Endodermal cell (in vitro differentiated cells): Measurements from ENCODE around the gene LPCAT4. TPM values are rescaled to one million over a fixed set of nuclear protein-coding genes. Genes with fewer than 3 reads are reported as not detected.
A peak's percentile ranks its signal among the peaks of the same experiment; 100 is the strongest.

Source experiments
- DNase-seq: peaks from one replicate; pipeline ENCODE4 v3.0.0-alpha.2; 2017
- H3K27ac ChIP-seq: 2 replicates; pipeline ENCODE4 v1.5.1; 2013; ENCODE audit warnings: mild to moderate bottlenecking, low read depth, low read length, moderate library complexity
- H3K27me3 ChIP-seq: 2 replicates; pipeline ENCODE4 v1.6.1; 2013; ENCODE audit warnings: mild to moderate bottlenecking, low read length, moderate library complexity; ENCODE audit not compliant: insufficient read depth, control insufficient read depth, poor library complexity, severe bottlenecking
- H3K36me3 ChIP-seq: 2 replicates; pipeline ENCODE4 v1.7.0; 2013; ENCODE audit warnings: mild to moderate bottlenecking, low read length, moderate library complexity; ENCODE audit not compliant: control insufficient read depth, insufficient read depth
- H3K4me1 ChIP-seq: one replicate; pipeline ENCODE4 v1.7.0; 2013; ENCODE audit warnings: low read length; ENCODE audit not compliant: control insufficient read depth, insufficient read depth
- H3K4me3 ChIP-seq: 2 replicates; pipeline ENCODE4 v1.5.1; 2013; ENCODE audit warnings: mild to moderate bottlenecking, low read length, moderate library complexity
- H3K9ac ChIP-seq: 2 replicates; pipeline ENCODE4 v1.6.1; 2013; ENCODE audit warnings: mild to moderate bottlenecking, low read length, moderate library complexity; ENCODE audit not compliant: poor library complexity, severe bottlenecking; ENCODE audit errors: extremely low read depth
- H3K9me3 ChIP-seq: 2 replicates; pipeline ENCODE4 v1.6.1; 2013; ENCODE audit warnings: mild to moderate bottlenecking, low read length, moderate library complexity; ENCODE audit not compliant: control insufficient read depth
- H3K27ac Mint-ChIP-seq: 2 replicates; pipeline ENCODE4 v1.8.0; 2020; ENCODE audit warnings: mixed read lengths
- H3K27me3 Mint-ChIP-seq: 2 replicates; pipeline ENCODE4 v1.8.0; 2021; ENCODE audit warnings: mild to moderate bottlenecking, mixed read lengths; ENCODE audit not compliant: insufficient read depth
- H3K36me3 Mint-ChIP-seq: 2 replicates; pipeline ENCODE4 v1.8.0; 2020; ENCODE audit warnings: low read depth, mixed read lengths
- H3K4me1 Mint-ChIP-seq: 2 replicates; pipeline ENCODE4 v1.8.0; 2020; ENCODE audit warnings: mixed read lengths
- H3K4me3 Mint-ChIP-seq: 2 replicates; pipeline ENCODE4 v1.8.0; 2020; ENCODE audit warnings: mild to moderate bottlenecking, moderate library complexity, mixed read lengths
- H3K9me3 Mint-ChIP-seq: 2 replicates; pipeline ENCODE4 v1.8.0; 2020; ENCODE audit warnings: mild to moderate bottlenecking, mixed read lengths
- WGBS, 2 experiments: methylation state at CpG; one replicate each; pipeline versions ENCODE4 v1.1.5 to v1.1.7; 2013; ENCODE audit warnings: missing lambda C conversion rate in 2 of 2, mixed read lengths in 1 of 2; ENCODE audit not compliant: insufficient coverage in 1 of 2, insufficient read length in 1 of 2; 5-methylcytosine and 5-hydroxymethylcytosine counted together
- total RNA-seq, 2 donors: library from RNA; stranded (reverse); fragmentation: NEBNext Ultra II Directional in 1 of 2; extraction: Animal tissue kit (Norgen Biotek cat#: 25700) in 1 of 2; gene quantifications; 2 replicates in 1 of 2; 3 replicates in 1 of 2; pipeline ENCODE4 v1.2.1, GENCODE V29; 2021
- TF ChIP-seq, protein P1 (sequence below): fragments of 200-600 bp; sonication (generic); conservative IDR thresholded peaks from 2 replicates; pipeline ENCODE4 v1.5.0; 2021; ENCODE audit warnings: antibody characterized with exemption, mild to moderate bottlenecking

Gene LPCAT4
- total RNA-seq, 2 donors from 2014 or later = 64.7 to 65.6 TPM

DNA sequence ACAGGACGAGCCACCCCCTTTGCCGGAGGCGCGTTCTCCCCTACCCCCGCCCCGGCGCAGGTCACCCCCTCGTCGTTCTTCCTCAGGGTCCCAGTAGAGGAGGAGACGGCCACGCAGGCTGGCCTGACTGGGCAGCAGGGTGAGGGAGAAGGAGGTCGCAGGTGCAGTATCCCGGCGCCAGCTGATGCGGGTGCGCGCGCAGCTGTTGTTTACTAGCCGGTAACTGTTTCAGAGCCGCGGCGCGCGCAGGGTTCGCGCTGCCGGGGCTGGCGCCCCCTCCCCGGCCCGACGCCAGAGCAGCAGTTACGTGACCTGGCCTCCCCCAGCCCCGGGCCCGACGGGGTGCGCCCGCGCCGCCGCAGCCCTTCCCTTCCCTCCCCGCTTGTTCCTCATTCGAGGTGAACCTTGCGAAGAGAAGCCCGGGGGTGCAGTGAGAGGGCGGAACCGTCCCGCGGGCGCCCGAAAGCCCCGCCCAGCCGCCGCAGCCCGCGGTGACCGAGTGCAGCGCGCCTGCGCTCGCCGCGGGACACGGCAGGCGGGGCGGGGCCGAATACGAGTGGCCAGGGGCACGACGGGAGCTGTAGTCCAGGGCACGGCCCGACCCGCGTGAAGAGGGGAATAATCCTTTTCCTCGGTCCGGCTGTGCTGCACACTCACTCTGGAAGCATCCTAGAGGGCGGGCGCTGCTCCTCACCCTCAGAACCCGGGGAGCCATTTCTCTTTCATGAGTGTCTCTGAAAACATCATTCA lies 29.3 kb downstream of the LPCAT4 start, which contains the start of gene SLC12A6:
TSS of gene SLC12A6 (minus strand) at position 225 of the 750 bp plus-strand sequence. CDS start 1,101 bp downstream, outside the sequence.
- H3K27me3 Mint-ChIP-seq = peaks cover 4% of the 10 kb centered on the region
- H3K36me3 Mint-ChIP-seq = peaks cover 28% of the 10 kb centered on the region
- H3K4me1 ChIP-seq = peaks cover 2% of the 10 kb centered on the region
- H3K9me3 Mint-ChIP-seq = no peaks in the 10 kb centered on the region
- H3K27me3 ChIP-seq = no peaks in the 10 kb centered on the region
- H3K9ac ChIP-seq = peak within 1 kb of the TSS; percentile 69
- peak; percentile 94 for DNase-seq
- peak within 1 kb of the TSS; percentile 83 for H3K27ac ChIP-seq
- peak within 1 kb of the TSS; percentile 72 for H3K4me3 Mint-ChIP-seq
- peaks cover 30% of the 10 kb centered on the region for H3K36me3 ChIP-seq
- H3K4me1 Mint-ChIP-seq = peaks cover 10% of the 10 kb centered on the region
- TF ChIP-seq, protein P1, sequence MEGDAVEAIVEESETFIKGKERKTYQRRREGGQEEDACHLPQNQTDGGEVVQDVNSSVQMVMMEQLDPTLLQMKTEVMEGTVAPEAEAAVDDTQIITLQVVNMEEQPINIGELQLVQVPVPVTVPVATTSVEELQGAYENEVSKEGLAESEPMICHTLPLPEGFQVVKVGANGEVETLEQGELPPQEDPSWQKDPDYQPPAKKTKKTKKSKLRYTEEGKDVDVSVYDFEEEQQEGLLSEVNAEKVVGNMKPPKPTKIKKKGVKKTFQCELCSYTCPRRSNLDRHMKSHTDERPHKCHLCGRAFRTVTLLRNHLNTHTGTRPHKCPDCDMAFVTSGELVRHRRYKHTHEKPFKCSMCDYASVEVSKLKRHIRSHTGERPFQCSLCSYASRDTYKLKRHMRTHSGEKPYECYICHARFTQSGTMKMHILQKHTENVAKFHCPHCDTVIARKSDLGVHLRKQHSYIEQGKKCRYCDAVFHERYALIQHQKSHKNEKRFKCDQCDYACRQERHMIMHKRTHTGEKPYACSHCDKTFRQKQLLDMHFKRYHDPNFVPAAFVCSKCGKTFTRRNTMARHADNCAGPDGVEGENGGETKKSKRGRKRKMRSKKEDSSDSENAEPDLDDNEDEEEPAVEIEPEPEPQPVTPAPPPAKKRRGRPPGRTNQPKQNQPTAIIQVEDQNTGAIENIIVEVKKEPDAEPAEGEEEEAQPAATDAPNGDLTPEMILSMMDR = no peak
- no peaks in the 10 kb centered on the region for H3K9me3 ChIP-seq
- H3K27ac Mint-ChIP-seq = peak within 1 kb of the TSS; percentile 75
- peak within 1 kb of the TSS; percentile 94 for H3K4me3 ChIP-seq
- 0% methylated on average over 25 to 78 of the region's 78 CpGs for WGBS, 2 experiments

DNA sequence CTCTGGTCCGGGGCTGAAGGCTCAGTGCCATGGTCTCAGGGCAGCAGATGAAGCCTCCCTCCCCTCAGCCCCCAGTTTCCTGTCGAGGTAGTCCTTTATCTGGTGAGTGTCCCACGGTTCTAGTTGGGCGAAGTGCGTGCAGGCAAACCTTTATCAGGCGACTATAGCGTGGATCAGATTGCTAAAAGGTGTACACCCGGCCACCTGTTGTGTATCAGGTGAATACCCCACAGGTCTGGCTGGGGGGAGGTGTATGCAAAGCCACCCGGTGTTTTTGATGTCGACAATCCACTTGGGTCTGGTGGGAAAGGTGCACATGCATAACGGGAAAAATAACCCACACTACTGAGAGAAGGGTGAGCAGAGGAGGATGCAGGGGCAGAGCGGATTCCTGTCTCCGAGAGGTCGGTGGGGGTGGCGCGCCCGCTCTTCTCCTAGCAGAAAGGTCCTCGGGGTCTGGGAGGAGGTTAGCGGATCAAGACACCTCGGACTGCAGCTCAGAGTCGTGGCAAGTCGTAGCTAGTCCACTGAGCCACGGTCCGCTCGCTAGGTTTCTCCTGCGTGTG lies 29.9 kb downstream of the LPCAT4 start:
- TF ChIP-seq, protein P1 = no peak
- Mint-ChIP-seq H3K9me3 (no peaks in the 10 kb centered on the region), H3K4me3 (peak overlapping the region; percentile 72), H3K27ac (no peak overlapping the region), H3K27me3 (peaks cover 4% of the 10 kb centered on the region), H3K36me3 (peaks cover 26% of the 10 kb centered on the region), H3K4me1 (peaks cover 10% of the 10 kb centered on the region)
- Histone ChIP-seq H3K36me3 (peaks cover 30% of the 10 kb centered on the region), H3K9ac (peak overlapping the region; percentile 69), H3K9me3 (no peaks in the 10 kb centered on the region), H3K27me3 (no peaks in the 10 kb centered on the region), H3K27ac (peak overlapping the region; percentile 83), H3K4me1 (peaks cover 2% of the 10 kb centered on the region), H3K4me3 (peak overlapping the region; percentile 94)
- WGBS, 2 experiments = 1 to 8% methylated on average over 14 to 26 of the region's 26 CpGs
- no peak for DNase-seq

DNA sequence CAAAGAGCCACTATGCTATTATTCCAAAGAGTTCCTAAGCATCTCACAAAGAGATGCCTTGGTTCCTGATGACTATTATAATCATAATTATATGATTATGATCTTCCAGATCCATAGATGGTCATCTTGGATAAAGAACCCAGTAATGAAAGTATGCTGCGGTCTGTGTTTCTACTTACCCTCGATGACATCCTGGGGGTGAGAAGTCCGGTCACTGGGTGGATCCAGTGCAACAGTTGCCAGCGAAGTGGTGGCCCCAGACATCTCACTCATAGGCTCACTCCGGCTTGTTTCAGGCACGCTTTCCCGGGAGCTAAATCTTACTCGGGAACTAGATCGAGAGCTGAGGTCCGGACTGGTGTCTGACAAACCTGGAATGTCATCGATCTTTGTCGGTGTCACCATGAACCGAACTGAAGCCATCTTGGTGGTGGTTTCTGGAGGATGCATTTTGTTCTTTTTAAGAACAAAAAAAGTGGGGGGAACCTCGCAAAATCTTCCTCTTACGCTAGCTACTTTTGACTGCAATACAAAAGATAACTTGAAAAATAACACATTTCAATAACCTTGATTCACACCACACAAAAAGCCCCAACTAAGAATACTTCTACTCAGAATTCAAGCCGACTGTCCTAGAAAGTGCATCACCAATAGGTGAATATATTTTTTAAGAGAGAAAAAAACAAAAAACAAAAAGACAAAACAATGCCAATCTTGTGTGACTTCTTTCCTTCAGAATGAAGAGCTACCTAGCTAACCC lies 30.6 kb downstream of the LPCAT4 start:
- DNase-seq = no peak
- TF ChIP-seq, protein P1 = no peak
- H3K36me3 Mint-ChIP-seq = peaks cover 20% of the 10 kb centered on the region
- Histone ChIP-seq H3K4me1 (peaks cover 2% of the 10 kb centered on the region), H3K27ac (no peak overlapping the region), H3K9me3 (no peaks in the 10 kb centered on the region), H3K9ac (no peak overlapping the region), H3K36me3 (peaks cover 24% of the 10 kb centered on the region), H3K27me3 (no peaks in the 10 kb centered on the region), H3K4me3 (peak overlapping the region; percentile 94)
- WGBS, 2 experiments = 90 to 93% methylated on average over 10 to 15 of the region's 16 CpGs
- peaks cover 4% of the 10 kb centered on the region for H3K27me3 Mint-ChIP-seq
- H3K4me3 Mint-ChIP-seq = peak overlapping the region; percentile 72
- no peaks in the 10 kb centered on the region for H3K9me3 Mint-ChIP-seq
- H3K27ac Mint-ChIP-seq = no peak overlapping the region
- peaks cover 8% of the 10 kb centered on the region for H3K4me1 Mint-ChIP-seq
